Stimulated activated CD8-positive, alpha-beta memory T cell treated with anti-CD3 and anti-CD28 coated beads, Interleukin-12 subunit alpha, Interleukin-12 subunit beta, amount 100 ng/mL, for 1 hour (primary cell): ENCODE measurements around the gene HNRNPD.
"Not testable (repeated sequence)": the region's sequence is repeated elsewhere in the genome, so short reads cannot be mapped to it uniquely, and the experiment has no call there.

Experiments used
- DNase-seq: peaks from one replicate; pipeline ENCODE4 v3.0.0-alpha.2; 2020; ENCODE audit warnings: low read depth

The HNRNPD gene, protein sequence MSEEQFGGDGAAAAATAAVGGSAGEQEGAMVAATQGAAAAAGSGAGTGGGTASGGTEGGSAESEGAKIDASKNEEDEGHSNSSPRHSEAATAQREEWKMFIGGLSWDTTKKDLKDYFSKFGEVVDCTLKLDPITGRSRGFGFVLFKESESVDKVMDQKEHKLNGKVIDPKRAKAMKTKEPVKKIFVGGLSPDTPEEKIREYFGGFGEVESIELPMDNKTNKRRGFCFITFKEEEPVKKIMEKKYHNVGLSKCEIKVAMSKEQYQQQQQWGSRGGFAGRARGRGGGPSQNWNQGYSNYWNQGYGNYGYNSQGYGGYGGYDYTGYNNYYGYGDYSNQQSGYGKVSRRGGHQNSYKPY

DNA sequence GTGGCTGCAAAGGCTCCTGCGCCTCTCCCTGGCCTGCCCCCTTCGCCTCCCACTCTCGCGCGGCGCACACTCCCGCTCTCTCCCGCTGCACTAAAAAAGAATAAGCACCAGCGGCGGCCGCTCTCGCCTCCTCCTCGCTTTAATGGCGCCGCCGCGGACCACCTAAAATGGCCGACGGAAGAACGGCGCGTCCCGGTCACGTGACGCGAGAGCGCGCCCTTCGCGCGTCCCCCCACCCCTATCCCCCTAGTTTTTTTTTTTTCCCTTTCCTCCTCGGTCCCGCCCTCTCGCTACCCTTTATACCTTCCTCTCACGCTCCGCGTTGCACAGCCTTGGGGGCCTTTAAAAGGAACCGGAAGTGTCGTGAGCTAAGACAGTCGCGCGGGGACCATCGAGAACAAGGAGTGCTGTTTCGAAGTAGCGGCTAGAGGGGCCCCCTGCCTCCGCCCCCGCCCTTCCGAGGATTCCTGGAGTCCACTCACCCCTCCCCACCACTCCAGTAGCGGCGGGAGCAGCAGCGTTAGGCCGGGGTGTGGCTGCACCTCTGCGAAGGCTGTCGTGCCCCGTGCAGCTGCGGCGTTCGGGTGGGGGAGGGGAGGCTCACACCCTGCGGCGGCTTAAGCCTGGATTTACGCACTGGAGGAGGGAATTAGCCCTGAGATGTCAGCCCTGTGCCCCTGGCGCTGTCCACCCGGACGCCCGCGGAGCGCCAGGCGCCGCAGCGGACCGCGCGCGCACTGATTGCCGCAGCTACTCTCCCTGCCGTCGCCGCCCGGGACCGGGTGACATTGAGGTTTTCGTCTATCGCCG, at the start of gene HNRNPD:
Gene HNRNPD (minus strand): TSS at position 176 of the 810 bp plus-strand sequence. CDS start 313 bp downstream, outside the sequence.
- DNase-seq: peak; percentile 86

DNA sequence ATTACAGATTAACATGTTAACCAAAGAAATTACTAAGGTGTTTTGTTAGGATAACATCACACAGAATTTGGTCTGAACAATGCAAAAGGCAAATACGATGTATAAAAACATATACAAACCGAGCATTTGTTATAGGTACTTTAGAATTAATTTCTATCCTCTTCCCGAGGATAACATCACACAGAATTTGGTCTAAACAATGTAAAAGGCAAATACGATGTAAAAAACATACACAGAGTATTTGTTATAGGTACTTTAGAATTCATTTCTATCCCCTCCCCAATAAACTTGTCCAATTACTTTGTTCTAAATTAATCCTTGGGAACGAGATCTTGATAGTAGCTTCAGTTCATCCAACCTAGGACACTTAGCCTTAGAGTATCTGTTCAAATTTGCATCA, 48.8 kb upstream of the HNRNPD start:
- DNase-seq: no peak

DNA sequence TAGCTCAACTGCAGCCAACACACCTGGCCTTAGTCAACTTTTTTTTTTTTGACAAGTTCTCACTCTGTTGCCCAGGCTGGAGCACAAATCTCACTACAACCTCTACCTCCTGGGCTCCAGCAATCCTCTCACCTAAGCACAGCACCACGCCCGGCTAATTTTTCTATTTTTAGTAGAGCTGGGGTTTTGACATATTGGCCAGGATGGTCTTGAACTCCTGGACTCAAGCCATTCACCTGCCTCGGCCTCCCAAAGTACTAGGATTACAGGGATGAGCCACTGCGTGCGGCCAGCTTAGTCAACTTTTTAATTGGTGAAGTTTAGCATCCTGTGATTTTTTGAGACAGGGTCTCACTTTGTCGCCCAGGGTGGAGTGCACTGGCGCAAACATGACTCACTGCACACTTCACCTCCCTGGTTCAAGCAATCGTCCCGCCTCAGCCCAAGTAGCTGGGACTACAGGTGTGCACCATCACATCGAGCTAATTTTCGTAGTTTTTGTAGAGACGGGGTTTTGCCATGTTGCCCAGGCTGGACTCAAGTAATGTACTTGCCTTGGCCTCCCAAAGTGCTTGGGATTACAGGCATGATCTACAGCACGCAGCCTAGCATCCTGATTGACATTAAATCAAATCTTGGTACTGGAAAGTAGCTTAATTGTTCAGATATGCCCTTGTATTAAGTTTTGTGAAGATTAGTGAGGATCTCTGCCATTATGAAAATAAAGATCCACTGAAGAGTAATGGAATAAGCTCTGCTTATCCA, 48.2 kb upstream of the HNRNPD start:
- DNase-seq: no peak

DNA sequence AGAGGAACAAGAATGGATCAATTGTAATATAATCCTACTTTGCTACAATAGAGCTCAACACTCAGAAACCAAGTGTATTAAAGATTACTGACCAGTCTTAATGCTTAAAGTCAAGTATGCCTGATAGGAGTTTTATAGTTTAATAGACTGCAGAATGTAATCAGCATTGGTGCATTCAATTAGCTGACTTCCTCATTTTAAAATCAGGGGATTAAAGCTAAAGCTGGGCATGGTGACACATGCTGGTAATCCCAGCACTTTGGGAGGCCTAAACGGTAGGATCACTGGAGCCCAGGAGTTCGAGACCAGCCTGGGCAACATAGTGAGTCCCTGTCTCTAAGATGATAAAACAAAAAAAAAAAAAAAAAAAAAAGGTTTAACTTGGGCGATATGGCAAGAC, 45.7 kb upstream of the HNRNPD start:
- DNase-seq: no peak

DNA sequence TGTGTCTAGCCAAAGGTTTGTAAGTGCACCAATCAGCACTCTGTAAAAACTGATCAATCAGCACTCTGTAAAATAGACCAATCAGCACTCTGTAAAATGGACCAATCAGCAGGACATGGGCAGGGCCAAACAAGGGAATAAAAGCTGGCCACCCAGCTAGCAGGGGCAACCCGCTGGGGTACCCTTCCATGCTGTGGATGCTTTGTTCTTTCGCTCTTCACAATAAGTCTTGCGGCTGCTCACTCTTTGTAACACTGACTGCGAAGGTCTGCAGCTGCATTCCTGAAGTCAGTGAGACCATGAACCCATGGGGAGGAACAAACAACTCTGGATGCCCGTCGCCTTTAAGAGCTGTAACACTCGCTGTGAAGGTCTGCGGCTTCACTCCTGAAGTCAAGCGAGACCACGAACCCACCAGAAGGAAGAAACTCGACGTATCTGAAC, 42.2 kb upstream of the HNRNPD start:
- DNase-seq: no peak

DNA sequence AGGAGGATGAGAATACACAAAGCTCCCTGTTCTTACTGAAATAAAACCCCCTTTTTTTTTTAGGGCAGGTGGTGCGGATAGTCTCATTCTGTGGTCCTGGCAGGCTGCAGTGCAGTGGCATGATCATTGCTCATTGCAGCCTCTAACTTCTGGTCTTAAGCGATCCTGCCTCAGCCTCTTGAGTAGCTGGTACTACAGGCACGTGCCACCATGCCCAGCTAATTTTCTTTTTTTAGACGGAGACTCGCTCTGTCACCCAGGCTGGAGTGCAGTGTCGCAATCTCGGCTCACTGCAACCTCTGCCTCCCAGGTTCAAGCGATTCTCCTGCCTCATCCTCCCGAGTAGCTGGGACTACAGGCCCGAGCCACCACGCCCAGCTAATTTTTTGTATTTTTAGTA, 41.3 kb upstream of the HNRNPD start:
- not testable (repeated sequence) for DNase-seq

DNA sequence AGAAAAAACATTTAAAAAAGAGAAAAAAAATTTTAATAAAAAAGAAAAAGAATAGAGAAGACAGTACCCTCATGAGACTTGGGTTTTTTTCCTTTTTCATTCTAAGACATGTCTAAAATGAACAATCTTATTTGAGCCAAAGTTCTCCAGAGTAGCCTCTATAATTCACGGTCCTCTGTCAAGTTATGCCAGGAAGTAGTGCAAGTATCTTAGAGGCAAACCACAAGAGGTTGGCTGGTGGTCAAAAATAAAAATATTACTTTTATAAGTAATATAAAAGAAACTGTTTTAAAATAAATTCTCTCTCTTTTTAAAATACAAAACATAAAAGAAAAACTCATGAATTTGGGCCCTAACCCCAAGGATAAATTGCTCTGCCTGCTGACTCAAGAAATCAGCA, 29.9 kb upstream of the HNRNPD start:
- no peak for DNase-seq

DNA sequence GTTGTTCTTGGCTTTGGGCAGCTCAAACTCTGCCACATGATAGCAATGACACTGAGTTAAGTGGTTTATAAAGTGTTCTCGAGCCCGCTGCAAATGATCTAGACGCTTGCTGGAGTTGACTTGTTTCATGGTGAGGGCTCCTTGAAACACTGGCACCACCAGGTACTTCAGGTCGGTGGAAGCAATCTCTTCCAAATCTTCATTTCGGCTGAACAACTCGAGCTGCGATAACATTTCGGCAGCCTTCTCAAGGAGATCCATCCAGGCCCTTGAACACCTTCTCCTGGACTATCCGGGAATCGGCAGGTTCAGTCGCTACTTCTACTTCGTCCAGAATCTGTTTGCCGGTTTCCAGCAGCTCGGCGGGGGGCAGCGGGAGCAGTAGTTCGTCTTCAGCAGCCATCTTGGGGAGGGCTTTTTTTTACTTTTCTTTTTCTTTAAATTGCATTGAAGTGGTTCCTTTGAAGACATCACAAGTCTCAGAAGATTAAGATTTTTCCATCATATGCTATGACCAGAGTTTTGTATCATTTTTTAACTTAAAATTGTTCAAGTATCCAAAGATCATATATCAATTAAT, 28.5 kb upstream of the HNRNPD start:
- DNase-seq: no peak

DNA sequence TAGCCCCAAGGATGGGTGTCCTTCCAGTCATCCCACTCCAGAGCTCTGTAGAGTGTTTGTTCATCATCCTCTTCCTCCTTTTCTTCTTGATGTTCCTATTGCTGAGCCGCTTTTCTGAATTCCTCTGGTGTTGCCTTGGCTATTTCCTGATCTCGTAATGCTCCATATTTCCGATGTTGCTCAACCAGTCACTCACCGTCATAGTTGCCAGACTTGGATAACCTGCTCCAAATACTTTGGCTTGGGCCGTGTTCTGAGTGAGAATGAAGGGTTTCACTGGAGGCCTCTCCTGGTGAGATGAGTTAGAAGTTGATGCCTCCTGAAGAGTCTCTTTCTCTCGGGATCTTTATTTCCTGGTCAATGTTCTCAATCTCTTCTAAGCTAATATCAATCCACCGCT, 27.8 kb upstream of the HNRNPD start:
- DNase-seq: no peak

DNA sequence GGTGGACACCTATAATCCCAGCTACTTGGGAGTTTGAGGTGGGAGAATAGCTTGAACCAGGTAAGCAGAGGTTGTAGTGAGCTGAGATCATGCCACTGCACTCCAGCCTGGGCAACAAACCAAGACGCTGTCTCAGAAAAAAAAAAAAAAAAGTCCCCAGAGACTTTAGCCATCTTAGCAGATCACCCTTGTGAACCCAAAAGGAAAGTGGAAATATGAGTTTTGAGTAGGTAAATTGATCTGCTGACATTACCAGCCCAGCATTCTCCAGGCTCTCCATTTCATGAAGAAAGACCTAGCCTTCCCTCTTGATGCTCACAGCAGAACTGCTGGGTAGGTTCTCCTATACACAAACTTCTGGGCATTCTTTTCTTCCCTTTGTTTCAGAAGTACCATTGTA, 24.5 kb upstream of the HNRNPD start:
- DNase-seq: no peak

DNA sequence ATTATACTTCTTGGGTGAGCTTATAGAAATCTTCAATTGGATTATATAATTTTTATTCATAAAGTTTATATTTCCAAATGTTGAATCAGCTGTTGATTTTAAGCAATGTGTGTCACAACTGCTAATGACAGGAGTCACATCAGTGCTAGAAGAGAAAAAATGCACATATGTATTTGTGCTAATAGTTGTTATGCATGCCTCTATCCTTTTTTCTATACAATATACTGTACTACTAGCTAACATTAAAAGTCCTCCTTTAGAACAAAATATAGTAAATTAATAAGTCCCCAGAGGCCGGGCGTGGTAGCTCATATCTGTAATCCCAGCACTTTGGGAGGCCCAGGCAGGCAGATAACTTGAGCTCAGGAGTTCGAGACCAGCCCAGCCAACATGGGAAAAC, 23.7 kb upstream of the HNRNPD start:
- DNase-seq: no peak

DNA sequence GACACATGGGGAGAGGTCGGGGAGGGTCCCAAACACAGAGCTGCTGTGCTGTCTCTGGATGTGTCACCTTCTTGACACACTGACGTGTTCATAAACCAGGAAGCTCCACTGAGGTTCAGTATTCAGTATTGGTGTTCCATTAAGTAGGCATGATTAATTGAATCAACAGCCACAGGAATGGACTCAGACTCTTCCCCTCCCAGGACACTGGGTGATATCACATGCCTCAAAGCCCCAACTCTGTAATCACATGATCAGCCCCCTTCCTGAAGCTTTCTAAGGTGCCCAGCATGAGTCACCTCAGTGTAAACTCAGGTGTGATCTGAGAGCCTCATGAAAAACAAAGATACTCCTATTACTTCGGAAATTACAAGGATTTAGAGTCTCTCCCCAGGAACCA, 21.1 kb upstream of the HNRNPD start:
- DNase-seq: no peak

DNA sequence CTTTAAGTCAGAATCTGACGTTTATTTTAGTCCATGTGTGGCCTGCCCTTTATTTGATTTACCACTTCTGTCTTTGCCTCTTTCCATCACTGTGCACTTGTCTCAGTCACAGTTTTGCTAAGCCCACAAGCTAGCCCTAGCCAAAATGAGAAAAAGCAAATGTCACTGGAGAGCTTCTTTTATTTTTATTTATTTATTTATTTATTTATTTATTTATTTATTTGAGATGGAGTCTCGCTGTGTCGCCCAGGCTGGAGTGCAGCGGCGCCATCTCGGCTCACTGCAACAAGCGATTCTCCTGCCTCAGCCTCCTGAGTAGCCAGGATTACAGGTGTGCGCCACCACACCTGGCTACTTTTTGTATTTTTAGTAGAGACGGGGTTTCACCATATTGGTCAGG, 16.3 kb upstream of the HNRNPD start:
- DNase-seq: not testable (repeated sequence)

DNA sequence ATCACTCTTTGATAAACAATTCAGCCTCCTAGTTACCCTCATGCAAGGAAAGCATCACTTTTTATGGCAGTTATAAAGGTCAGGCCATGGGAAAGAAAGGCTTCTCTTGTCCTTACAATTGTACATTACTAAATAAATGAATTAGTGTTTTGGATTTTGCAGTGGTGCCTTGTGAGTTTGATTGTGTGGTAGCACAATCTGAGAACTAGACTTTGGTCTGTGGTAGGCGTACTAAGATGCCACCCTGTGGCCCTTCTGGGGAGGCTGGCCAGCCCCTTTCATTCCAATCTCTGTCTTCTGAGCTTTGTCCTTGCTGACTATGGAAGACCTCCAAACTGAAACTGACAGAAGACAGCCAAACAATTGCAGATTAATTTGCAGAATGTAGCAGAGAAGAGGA, 14.6 kb upstream of the HNRNPD start:
- DNase-seq: no peak

DNA sequence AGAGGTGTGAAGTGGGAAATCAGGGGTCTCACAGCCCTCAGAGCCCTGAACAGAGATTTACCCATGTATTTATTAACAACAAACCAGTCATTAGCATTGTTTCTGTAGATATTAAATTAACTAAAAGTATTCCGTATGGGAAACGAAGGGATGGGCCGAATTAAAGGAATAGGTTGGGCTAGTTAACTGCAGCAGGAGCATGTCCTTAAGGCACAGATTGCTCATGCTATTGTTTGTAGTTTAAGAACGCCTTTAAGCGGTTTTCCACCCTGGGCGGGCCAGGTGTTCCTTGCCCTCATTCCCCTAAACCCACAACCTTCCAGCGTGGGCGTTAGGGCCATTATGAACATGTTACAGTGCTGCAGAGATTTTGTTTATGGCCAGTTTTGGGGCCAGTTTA, 12.5 kb upstream of the HNRNPD start:
- not testable (repeated sequence) for DNase-seq

DNA sequence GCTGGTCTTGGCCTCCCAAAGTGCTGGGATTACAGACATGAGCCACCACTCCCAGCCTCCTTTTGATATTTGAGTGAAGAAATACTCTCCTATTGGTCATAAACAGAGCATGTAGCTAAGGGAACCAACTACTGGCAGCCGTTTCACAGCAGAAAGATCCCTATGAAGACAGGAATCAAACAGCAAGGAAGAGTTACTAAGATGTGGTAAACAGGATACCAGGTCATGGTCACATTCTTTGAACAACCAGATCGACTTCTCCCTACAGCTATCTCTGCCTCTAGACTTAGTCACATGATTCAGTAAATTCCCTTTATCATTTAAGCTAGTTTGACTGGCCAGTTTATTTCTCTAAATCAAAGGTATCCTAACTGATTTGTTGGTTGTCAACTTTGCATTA, 9.0 kb upstream of the HNRNPD start:
- no peak for DNase-seq

DNA sequence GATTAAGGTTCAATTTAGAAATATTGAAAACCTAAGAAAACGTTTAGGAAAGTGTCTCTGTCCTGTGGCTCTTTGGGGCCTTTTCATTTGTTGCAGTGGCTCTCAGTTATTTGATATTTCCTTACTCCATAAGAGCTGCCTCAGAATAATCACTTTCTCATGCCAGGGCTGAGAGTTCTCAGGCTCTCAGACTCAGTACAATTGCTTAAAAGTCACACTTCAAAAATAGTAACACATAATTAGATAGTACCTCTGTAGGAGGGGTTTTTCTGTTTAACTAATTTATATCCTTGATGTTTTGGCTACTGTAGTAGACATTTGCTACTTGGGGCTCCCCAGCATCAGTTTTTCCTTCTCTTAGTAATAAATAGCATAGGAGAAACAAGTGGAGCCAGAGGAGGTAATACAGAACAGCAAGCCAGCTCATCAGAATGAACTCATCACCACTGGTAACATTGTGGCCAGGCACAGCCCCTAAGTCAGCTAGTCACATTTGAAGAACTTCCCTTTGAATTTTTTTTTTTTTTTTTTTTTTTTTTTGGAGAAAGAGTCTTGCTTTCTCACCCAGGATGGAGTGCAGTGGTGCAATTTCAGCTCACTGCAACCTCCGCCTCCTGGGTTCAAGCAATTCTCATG, 8.0 kb upstream of the HNRNPD start:
- no peak for DNase-seq

DNA sequence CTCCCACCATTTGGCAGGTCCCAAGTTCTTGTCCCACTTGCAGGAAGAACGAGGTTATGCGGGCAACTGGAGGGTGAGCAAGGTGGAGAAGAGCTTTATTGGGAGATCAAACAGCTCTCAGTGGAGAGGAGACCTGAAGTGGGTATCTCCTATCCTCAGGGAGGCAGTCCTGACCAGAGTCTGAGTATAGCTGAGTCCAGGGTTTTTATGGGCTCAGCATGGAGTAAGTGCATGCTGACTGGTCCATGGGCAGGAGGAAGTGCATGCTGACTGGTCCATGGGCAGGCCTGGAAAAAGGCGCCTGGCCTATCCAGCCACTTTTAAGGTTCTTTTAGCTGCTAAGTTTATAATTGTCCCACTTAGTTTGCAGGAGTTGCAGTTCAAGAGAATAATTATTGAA, 7.4 kb upstream of the HNRNPD start:
- no peak for DNase-seq

DNA sequence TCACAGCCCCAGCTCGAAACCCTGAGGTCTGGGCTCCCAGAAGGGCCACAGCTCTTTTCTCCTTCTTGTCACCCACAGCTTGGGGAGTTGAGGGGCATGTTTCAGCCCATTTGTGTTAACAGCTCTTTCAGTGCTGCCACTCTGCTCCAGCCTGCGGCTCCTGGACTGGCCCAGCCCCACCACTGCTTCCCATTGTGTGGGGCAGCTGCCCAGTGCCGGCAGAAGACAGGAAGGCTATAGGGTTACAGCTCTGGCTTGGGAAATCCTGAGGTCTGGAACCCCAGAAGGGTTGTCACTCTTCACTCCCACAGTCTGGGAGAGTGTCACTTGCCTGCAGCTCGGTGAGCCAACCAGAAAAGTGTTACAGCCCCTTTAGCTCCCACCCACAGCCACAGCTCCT, 7.0 kb upstream of the HNRNPD start:
- no peak for DNase-seq

DNA sequence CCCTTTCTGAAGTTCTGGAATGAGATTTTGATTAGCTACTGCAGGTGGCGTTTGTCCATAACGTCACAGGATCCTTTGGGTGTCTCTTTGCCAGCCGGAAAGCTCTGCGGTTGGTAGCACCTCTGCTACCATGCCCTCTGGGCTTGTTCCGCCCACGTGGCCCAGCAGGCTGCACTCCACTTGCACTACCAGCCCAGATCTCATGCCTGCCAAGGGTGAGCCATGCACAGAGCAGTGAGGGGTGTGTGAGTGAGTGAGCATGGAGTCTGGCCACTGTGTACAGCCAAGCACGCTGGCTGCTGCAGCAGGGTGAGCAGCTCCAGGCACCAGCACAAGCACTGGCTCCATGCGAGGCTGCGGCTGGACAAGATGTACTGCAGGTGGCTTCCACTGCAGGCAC, 6.6 kb upstream of the HNRNPD start:
- no peak for DNase-seq

DNA sequence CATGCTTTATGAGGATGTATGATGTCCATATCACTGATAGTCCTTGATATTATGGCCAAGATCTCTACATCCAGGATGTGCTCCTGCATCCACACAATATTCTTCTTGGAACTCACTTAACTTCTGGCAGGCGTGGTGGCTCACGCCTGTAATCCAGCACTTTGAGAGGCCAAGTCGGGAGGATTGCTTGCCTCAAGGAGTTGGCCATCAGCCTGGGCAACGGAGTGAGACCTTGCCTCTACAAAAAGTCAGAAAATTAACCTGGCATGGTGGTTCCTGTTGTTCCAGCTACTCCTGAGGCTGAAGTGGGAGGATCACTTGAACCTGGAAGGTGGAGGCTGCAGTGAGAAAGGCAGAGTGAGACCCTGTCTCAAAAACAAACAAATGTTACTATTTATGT, 2.3 kb upstream of the HNRNPD start:
- no peak for DNase-seq

DNA sequence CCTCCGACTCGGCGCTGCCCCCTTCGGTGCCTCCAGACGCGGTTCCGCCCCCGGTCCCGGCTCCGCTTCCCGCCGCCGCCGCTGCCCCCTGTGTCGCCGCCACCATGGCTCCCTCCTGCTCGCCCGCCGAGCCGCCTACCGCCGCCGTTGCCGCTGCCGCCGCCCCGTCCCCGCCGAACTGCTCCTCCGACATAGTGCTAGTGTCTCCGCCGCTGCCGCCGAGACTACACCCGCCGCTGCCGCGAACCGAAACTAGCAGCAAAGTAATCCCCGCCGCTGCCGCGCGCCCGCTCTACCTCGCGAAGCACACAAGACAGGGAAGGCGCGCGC, 340 bp downstream of the HNRNPD start:
- DNase-seq: no peak
